SU-DHL-6 (cell line): ENCODE data around the gene MBOAT1.

Experiments
- CTCF ChIP-seq: fragments of 200-600 bp; sonication (generic); IDR thresholded peaks from one replicate; pipeline ENCODE4 v1.5.1; 2017; ENCODE audit warnings: antibody characterized with exemption, mild to moderate bottlenecking, low read length, moderate library complexity; ENCODE audit not compliant: insufficient read depth, poor library complexity, severe bottlenecking
- EZH2phosphoT487 ChIP-seq: fragments of 200-600 bp; sonication (generic), shearing (Covaris generic); conservative IDR thresholded peaks from 2 replicates; pipeline ENCODE4 v1.6.1; 2018; ENCODE audit warnings: mild to moderate bottlenecking, antibody characterized with exemption, low read length, moderate library complexity, mixed read lengths

- no peak for TF ChIP-seq CTCF
- no peak for TF ChIP-seq EZH2phosphoT487
Observed at GRCh38 chr6:20182926-20183521, 29.2 kb downstream of the MBOAT1 start.
